ENCODE data around the gene GPS1.

The GPS1 gene

DNA sequence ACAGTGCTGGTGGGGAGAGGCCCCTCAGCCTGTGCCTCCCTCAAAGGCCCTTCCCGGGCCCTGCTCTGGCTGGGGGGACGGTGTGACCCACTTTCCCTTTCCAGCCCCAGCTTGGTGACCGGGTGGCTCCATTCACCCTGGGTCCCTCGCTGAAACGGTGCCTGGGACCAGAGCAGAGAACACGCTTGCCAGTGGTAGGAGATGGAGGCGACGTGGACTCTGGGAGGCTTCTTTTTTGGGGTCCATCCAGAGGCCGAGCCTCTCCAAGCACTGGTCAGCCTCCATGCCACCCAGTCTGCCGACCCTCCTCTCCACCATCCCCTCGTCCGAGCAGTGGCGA lies 36.8 kb upstream of the GPS1 start:
- no peak for DNase-seq

DNA sequence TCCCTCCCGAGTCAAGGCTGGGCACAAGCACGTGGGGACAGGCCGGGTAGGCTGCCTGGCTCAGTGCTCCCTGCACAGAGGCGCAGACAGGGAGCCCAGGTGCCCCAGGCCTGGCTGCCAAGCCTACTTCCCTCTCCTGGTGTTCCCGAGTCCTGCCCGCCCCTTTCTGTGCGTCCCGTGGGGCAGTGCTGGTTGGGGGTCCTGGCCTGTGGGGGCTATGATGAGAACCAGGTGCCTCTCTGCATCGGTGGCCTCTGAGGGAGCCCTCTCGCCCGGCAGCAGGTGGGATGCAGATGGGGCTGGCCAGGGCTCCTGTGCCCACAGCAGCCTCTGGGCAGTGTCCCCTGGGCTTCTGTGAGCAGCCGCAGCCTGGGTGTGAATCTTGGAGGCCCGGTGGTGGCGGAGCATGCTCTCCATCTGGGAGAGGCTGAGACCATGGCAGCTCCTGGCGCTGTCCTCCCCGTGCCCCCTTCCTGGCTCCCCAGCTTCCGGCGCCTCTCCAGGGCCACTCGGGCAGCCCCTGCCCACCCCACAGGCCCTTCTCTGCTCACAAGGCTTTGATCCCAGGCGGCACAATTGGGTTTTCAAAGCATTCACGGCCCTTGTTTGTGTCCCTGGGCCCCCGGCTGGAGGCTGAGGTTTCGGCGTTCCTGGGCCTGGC lies 36.3 kb upstream of the GPS1 start:
- DNase-seq = no peak

DNA sequence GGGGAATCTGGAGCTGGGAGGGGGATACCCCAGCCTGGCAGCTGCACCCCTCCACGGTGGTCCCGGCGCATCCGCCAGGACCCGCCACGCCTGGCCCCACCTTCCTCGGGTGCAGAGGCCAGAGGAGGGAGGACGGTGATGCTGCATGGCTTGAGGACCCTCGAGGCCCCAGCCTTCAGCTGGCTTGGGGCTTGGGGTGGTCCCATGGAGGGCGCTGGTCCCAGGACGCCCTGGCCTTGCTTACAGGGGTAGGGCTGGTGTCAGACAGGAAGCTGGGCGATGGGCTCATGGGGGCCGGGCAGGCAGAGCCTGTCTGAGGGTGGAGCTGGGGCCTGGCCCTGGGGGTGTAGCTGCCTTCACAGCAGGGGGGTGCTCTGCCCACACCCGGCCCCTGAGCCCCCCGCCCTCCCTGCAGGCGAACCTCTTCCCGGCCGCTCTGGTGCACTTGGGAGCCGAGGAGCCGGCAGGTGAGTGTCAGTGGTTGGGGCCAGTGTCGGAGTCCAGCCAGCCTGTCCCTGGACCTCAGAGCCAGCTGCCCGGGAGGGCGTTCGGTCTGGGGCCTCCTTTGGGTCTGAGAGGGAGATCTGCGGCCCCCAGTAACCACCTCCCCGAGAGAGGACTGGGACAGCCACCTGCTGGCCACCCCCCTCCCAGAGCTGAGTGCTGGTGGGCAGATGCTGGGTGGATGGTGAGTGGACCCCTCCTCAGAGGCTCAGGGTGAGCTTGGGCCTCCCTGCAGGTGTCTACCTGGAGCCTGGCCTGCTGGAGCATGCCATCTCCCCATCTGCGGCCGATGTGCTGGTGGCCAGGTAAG lies 35.4 kb upstream of the GPS1 start:
- no peak for DNase-seq

DNA sequence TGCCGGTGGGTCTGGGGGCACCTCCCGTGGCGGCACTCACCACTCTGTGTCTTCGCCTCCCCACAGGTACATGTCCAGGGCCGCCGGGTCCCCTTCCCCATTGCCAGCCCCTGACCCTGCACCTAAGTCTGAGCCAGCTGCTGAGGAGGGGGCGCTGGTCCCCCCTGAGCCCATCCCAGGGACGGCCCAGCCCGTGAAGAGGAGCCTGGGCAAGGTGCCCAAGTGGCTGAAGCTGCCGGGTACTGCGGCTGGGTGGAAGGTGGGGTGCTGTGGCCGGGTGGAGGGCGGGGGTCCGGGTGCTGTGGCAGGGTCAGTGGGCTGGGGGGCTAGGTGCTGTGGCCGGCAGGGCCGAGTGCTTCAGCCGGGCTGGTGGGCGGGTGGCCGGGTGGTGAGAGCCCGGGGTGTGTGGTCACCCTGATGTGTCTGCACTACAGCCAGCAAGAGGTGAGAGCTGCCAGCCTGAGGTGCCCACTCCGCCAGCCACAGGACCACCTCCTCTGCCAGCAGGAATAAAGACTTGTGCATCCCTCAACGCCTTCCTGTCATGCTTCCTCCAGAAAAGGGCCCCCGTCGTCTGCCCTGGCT lies 34.7 kb upstream of the GPS1 start:
- no peak for DNase-seq

DNA sequence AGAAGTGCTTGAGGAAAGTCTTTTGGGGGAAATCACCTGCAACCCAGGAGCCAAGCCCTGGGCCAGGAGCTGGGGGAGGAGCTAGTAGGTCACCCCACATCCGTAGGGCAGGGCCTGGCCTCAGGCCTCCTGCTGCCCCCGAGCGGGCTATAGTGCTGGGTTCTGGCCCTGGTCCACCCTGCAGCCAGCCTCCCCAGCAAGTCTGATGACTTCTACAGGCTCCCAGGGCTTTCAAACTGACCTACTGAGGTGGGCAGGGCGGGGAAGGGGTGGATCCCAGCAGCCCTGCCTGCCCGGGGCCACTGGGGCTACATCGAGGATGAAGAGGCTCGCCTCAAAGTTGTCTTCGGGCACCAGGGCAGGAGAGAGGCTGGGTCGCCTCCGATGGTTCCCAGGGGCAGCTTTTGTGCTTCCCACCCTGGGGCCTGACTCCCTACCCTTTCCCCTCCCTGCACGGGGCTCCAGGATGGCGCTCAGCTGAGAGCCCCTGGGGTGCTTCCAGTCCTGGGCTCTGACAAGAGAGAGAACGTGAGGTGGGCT lies 34.0 kb upstream of the GPS1 start:
- no peak for DNase-seq

DNA sequence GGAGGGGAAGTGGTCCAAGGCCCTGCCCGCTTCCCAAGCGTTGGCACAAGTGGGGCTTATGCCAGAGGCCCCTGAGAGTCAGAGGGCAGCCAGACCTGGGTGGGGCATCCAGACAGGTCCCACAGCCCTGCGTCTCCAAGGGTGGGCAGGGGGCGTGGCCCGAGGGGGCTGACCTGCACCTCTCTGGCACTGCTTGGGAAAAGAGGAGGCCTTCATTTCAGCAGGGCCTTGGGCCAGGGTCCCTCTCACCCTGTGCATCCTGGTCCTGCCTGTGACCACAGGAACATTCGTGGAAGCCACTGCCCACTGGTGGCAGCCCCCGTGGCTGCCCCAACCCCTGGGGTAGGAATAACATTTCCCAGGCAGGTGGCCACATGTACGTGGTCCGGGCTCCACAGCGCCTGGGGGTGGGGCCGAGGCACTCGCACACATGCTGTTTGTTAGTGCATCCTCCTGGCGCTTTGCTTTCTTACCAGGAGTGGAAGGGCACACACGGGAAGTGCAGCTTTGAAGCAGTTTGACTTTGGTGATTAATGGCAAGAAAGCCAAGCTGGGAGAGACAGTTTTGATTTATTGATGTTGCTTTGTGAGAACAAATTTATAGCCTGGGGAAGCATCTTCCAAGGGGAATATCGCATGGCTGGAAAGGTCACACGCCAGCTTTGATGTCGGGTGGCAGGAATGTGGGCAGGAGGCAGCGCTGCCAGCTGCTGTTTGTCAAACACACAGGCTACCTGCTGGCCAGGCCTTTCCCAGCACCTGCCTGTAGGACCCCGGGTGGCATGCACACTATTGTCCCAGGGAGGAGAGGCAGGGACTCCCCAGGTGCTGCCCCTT lies 33.3 kb upstream of the GPS1 start:
- no peak for DNase-seq

DNA sequence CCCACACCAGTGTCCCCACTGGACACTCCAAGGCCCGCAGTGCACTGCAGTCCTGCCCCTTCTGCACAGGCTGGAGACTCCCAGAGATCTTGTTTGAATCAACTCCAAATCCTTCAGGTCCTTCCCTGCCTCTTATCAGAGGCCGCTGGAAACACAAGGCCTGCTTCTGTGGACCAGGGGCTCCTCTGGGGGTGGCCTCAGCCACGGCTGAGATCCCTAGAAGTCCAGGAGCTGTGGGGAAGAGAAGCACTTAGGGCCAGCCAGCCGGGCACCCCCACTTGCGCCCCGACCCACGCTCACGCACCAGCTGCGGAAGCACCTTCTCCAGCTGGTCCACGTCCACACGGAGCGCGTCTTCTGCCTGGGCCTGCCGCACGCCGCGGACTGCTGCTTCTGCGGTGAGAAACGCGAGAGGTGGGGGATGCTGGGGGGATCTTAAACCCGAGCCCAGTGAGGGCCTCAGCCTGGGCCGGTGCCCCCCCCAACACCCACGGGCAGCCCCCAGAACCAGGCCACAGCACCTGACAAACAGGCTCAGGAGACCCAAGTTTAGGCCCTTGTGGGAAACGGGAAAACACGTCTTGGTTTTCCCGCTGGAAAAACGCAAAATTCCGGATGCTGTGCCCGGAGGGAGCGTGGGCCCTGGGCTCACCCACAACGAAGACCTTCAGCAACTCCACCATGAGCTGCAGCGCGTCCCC lies 32.6 kb upstream of the GPS1 start:
- no peak for DNase-seq

DNA sequence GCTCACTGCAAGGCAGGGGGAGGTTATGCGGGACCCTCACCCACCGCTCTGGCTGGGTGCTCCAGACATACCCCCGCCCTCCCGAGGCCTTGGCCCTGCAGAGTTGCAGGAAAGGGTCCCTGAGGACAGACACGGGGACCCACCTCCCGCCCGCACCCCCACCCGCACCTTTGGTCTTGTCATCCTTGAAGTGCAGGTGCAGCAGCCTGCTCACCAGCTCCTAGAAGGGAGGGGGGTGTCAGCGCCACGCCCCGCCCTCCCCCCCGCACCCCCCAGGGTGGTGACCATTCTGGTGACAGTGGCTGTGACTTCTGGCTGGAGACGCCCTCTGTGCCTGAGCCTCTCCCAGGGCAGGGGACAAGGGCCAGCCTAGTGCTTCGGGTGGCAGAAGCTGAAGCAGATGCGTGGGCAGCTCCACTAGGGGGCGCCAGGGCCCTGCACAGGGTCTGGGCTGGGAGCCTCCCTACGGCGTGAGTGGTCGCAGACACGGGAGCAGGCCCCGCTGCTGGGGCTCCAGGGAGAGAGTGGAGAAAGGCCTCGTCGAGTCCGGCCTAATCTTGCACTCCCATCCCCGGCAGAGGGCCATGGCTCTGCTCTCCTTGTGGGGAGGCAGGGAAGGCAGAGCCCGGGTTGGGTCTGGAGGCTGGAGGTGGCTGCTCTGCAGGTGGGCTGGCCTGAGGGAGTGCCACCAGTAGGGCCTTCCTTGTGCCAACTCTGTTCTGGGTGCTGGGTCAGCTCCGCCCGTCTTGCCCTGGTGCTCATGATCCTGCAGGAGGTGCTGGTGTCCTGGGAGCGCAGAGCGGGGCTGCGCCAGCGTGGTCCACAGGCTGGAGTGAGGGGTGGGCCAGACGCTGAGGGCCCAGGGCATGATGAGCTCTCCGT lies 31.8 kb upstream of the GPS1 start:
- DNase-seq = peak; percentile 49

DNA sequence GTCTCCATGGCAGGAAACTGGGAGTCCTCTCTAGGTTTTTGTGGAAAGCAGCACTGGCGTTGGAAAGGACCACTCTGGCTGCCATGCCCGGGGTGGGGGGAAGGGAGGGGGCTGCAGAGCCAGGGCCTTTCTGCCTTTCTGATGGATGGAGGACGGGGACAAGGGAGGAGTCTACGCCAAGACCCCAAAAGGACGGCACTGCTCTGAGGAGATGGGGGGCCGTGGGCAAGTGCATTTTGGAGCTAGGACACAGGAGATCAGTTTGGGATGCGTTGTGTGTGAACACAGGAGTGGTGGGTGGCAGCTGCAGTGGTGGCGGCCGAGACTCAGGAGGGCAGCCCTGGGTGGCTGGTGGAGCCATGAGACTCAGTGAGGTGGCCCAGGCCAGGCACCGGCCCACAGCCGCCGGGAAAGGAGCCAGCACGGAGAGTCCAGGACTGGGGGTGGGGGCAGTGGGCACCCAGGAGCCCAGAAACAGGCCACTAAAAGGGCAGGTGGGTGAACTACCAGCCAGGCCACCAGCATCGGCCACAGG lies 31.1 kb upstream of the GPS1 start:
- no peak for DNase-seq

DNA sequence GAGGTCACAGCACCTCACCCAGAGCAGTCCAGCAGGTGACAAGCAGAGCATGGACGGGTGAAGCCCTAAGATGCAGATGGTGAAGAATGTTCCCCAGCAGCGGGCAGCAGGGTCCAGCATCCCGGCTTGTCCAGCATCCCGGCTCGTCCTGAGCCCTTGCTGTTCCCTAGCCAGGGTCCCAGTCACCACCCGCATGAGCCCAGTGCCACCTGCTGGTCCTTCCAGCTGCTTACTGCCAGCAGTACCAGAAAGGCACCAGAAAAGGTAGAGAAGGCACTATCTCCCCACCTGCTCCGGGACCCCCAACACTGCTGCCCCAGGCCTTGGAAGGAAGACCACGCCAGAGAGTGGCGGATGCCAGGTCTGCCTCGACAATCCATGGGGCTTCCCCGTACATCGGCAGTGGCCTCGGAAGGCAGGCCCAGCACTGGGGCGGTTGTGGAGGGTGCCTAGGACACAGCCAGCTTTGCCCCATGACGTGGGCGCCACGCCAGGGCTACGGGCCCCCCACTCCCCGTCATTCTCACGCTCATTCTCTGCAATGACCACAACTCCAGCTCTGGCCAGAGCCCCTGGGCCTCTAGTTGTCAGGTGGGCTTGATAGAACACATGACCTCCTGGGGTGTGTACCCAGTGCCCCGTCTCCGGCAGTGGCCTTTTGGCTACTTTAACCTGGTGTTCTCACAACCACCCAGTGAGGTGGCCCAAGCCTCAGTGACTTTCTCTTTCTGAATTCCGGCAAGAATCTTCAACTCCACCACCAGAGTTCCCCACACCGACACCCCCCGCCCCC lies 30.4 kb upstream of the GPS1 start:
- peak; percentile 26 for DNase-seq

DNA sequence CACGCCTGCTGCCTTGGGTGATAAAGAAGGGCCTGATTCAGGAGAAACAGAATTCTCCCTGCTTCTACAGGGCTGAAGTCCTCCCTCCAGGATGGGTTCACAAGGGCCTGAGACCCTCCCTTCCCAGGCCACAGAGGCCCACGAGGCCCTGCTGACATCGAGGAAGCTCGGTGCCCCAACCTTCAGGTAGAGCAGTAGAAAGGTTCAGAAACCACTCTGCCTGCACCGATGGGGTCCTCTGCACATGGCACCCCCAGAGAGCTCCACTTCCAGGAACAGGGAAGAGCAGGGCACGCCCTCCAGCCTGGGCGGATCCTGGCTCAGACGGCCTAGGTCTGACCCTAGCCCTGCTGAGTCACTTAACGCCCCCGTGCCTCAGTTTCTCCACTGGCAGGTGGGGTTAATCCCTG lies 29.8 kb upstream of the GPS1 start:
- DNase-seq = no peak

DNA sequence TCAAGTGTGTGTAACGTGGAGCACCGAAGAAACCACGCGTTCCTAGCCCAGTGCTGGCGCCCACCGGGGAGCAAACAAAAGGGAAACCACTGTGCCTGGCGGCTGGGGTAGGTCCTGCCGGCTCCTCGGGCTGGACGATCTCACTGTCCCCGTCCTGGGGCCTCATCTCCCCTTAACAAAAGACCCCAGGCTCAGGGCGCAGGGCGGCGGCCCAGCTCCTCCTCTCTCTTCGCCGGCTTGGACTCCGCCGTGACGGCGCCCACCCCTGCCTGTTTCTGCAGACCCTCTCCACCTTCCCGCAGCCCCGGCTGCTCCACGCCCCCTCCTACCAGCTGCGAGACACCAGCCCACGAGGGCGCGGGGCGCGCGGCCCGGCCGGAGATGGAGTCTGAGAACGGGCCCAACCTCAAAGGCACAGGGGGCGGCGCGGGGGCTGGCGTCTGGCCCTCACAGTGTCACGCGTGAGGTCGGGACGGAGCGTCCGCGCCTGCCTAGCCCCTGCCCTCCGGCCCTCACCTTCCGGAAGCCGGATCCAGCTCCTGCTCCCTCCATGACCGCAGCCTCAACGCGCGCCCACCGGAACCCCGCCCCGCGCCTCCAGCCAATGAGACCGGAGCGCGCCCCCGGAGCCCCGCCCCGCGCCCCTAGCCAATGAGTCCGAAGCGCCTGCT lies 29.3 kb upstream of the GPS1 start, which contains the start of gene CENPX:
CENPX (minus strand) TSS at position 569 of the 671 bp plus-strand sequence; CDS start at position 552, 17 bp downstream.
- no peak for DNase-seq

DNA sequence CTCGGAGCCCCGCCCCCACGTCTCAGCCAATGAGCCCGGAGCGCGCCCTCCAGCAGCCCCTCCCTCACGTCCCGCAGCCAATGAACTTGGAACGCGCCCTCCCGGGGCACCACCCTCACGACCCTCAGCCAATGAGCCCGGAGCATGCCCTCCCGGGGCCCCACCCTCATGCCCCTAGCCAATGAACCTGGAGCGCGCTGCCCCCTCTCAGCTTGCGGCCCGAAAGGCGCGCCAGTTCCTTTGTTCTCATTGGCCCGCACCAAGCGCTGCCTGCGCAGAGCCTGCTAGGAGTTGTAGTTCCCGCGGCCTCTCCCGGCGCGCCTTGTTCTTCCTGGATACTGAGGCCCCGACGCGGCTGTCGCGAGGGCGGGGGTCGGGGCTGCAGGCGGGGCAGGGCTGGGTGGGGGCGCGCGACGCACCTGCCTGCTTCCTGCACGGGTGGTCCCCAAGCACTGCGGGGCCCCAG lies 28.7 kb upstream of the GPS1 start, which contains the start of gene LRRC45:
LRRC45 (plus strand) TSS at position 325 of the 466 bp plus-strand sequence. CDS start 339 bp downstream, outside the sequence.
- peak; percentile 99 for DNase-seq

DNA sequence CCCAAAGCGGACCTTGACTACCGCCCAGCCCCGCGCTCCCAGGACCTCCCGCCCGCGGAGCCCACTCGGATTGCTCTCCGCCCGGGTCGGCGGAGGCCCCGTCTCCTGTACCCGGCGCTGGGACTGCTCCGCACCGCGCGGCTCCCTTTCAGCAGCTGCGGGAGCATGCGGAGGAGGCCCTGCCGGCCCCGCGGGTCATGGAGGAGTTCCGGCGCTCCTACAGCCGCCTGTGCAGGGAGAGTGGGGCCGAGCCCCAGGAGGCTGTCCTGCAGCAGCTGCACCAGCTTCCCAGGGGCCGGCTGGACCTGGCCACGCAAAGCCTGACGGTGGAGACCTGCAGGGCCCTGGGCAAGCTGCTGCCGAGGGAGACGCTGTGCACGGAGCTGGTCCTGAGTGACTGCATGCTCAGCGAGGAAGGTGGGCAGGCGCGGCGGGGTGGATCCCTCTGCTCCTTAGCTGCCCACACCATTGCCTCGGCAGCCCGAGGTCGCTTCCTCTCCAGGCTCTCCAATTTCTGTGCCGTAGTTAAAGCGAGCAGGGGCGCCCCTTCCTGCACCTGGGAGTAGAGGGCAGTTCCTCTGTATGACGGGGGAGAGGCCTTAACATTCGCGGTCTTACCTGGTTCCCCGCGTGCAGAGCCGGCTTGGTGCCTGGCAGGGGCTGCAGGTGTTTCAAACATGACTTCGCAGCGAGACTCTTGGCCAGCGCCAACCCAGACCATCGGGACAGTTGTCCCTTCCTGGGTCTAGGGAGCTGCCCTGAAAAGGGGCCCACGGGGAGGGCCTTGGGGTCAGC lies 28.1 kb upstream of the GPS1 start:
- no peak for DNase-seq

DNA sequence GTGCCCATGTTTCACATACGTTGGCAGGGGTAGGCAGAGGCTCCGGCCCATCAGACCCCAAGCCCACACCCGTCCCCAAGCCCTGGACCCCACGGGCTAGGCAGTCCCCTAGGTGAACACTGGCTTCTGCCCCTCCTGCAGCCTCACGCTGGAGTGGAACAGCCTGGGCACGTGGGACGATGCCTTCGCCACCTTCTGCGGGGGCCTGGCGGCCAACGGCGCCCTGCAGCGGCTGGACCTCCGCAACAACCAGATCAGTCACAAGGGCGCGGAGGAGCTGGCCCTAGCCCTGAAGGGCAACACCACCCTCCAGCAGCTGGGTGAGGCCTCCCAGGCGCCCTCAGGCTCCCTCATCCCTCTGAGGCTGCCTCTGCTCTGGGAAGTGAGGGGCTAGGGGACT lies 26.8 kb upstream of the GPS1 start:
- DNase-seq = no peak

DNA sequence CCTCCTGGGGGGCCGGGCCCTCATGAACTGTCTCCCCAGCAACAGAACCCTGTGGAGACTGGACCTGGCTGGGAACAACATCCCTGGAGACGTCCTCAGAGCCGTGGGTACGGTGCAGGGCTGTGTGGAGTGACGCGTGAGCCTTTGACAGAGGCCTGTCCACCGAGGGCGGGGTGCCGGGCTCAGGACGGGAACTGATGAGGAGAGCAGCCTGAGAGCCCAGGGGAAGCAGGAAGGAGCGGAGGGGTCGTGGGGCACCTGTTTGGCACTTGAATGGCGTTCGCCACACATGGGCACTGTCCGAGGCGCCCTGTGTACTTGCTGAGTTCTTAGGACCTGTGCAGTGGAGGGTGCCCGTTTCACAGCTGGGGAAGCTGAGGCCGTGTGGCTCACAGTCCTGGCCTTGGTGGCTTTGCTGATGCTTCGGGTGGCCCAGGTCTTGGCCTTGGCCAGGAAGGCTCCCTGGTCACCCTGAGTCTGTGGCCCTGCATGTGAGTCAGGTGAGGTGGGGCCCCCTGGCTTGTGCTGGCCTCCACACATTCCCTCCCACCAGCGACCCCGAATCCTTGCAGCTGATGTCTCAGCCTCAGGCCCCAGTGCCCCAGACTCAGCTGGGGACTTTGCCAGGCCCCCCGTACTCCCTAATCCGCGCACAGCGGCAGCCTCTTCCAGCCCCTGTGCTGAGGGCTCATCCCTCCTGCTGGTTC lies 26.1 kb upstream of the GPS1 start:
- DNase-seq = no peak

DNA sequence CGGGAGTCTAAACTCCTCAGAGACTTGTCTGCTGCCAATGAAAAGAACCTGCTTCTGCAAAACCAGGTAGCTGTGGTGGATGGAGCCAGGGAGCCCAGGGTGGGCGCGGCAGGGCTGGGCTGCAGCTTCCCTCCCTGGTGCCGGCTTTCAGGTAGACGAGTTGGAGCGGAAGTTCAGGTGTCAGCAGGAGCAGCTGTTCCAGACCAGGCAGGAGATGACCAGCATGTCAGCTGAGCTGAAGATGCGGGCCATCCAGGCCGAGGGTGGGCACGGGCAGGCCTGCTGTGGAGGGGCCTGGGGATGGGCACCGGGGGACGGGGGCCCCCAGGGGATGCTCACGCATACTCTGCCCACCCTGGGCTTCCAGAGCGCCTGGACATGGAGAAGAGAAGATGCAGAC lies 23.5 kb upstream of the GPS1 start:
- DNase-seq = no peak

DNA sequence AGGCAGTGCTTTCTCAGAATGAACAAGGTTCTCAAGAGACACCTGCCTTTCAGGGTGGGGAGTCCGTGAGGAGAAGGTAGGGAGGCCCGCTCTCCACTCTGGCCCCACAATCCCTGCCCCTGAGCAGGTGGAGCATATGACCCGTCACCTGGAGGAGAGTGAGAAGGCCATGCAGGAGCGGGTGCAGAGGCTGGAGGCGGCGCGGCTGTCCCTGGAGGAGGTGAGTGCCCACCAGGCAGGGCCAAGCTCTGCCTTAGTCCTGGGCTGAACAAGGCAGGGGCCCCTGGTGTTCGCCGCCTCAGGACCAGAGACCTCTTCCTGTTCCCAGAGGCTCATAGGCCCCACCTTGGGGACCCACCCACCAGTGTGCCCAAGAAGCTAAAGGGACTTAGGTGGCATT lies 22.7 kb upstream of the GPS1 start:
- DNase-seq = no peak

Measured in effector CD8-positive, alpha-beta T cell (primary cell).